ENCODE measurements around the gene SLC2A4. TPM values are rescaled to one million over a fixed set of nuclear protein-coding genes. Genes with fewer than 3 reads are reported as not detected.

SLC2A4 gene
- total RNA-seq, 1 donor, result under 0.01 TPM

GRCh38 chr17:7328840-7329373, 47.4 kb downstream of the SLC2A4 start, which contains the start of gene NEURL4:
NEURL4 (minus strand) TSS chr17:7329335; CDS start chr17:7329312, 23 bp downstream.
- DNase-seq (ENCODE audit: insufficient read length, low spot score, missing footprints), result peak; percentile 96
- H3K27ac ChIP-seq (ENCODE audit: low read depth, low read length), result peak within 1 kb of the TSS; percentile 83
- peaks cover 19% of the 10 kb centered on the region for H3K79me2 ChIP-seq (ENCODE audit: insufficient read depth, low read length)
- peak; percentile 10 for TF ChIP-seq CTCF (IDR thresholded peaks at IDR 0.05; ENCODE audit: extremely low read depth, low read depth, low read length)
- H3K27me3 ChIP-seq (ENCODE audit: insufficient read depth, low read length), result peaks cover 6% of the 10 kb centered on the region
- peaks cover 12% of the 10 kb centered on the region for H3K4me1 ChIP-seq (ENCODE audit: insufficient read depth, low read length)
- peaks cover 23% of the 10 kb centered on the region for H3K36me3 ChIP-seq (ENCODE audit: insufficient read depth, low read length)
- peaks cover 3% of the 10 kb centered on the region for H4K20me1 ChIP-seq (ENCODE audit: insufficient read depth, low read length)
- no peaks in the 10 kb centered on the region for H3K9me3 ChIP-seq (ENCODE audit: low read depth, low read length)
- peak within 1 kb of the TSS; percentile 100 for H2AFZ ChIP-seq (ENCODE audit: low read length)
- H3K4me3 ChIP-seq (ENCODE audit: insufficient read depth, low read length), result peak within 1 kb of the TSS; percentile 96
- H3K4me2 ChIP-seq (ENCODE audit: insufficient read depth, low read length), result peak within 1 kb of the TSS; percentile 100

GRCh38 chr17:7329374-7329996, 48.0 kb downstream of the SLC2A4 start:
- DNase-seq (ENCODE audit: insufficient read length, low spot score, missing footprints), result peak; percentile 100
- peaks cover 6% of the 10 kb centered on the region for H3K27me3 ChIP-seq (ENCODE audit: insufficient read depth, low read length)
- no peak for TF ChIP-seq CTCF (IDR thresholded peaks at IDR 0.05; ENCODE audit: extremely low read depth, low read depth, low read length)

GRCh38 chr17:7329997-7330637, 48.6 kb downstream of the SLC2A4 start:
- TF ChIP-seq CTCF (IDR thresholded peaks at IDR 0.05; ENCODE audit: extremely low read depth, low read depth, low read length), result no peak
- Histone ChIP-seq H3K36me3 (ENCODE audit: insufficient read depth, low read length) (peaks cover 13% of the 10 kb centered on the region), H3K4me1 (ENCODE audit: insufficient read depth, low read length) (peaks cover 12% of the 10 kb centered on the region), H3K27ac (ENCODE audit: low read depth, low read length) (peak overlapping the region; percentile 83), H3K9me3 (ENCODE audit: low read depth, low read length) (no peaks in the 10 kb centered on the region), H4K20me1 (ENCODE audit: insufficient read depth, low read length) (peaks cover 3% of the 10 kb centered on the region), H3K4me2 (ENCODE audit: insufficient read depth, low read length) (peak overlapping the region; percentile 97), H2AFZ (ENCODE audit: low read length) (peak overlapping the region; percentile 100), H3K27me3 (ENCODE audit: insufficient read depth, low read length) (peaks cover 13% of the 10 kb centered on the region), H3K4me3 (ENCODE audit: insufficient read depth, low read length) (peak overlapping the region; percentile 96), H3K79me2 (ENCODE audit: insufficient read depth, low read length) (peaks cover 19% of the 10 kb centered on the region)
- peak; percentile 99 for DNase-seq (ENCODE audit: insufficient read length, low spot score, missing footprints)

More at GRCh38 chr17:7329374-7329996, 48.0 kb downstream of the SLC2A4 start:
- Histone ChIP-seq H3K9me3 (ENCODE audit: low read depth, low read length) (no peaks in the 10 kb centered on the region), H3K36me3 (ENCODE audit: insufficient read depth, low read length) (peaks cover 18% of the 10 kb centered on the region), H2AFZ (ENCODE audit: low read length) (peak overlapping the region; percentile 100), H3K79me2 (ENCODE audit: insufficient read depth, low read length) (peaks cover 19% of the 10 kb centered on the region), H3K4me3 (ENCODE audit: insufficient read depth, low read length) (peak overlapping the region; percentile 96), H3K4me1 (ENCODE audit: insufficient read depth, low read length) (peaks cover 12% of the 10 kb centered on the region), H4K20me1 (ENCODE audit: insufficient read depth, low read length) (peaks cover 3% of the 10 kb centered on the region), H3K4me2 (ENCODE audit: insufficient read depth, low read length) (peak overlapping the region; percentile 97), H3K27ac (ENCODE audit: low read depth, low read length) (peak overlapping the region; percentile 83)

- no peak overlapping the region for H3K27ac ChIP-seq (ENCODE audit: low read depth, low read length)
Measured at GRCh38 chr17:7330638-7331015, 49.1 kb downstream of the SLC2A4 start.

More at GRCh38 chr17:7330638-7331015, 49.1 kb downstream of the SLC2A4 start:
- Histone ChIP-seq H3K4me3 (ENCODE audit: insufficient read depth, low read length) (peak overlapping the region; percentile 96), H3K9me3 (ENCODE audit: low read depth, low read length) (no peaks in the 10 kb centered on the region), H3K79me2 (ENCODE audit: insufficient read depth, low read length) (peaks cover 19% of the 10 kb centered on the region), H3K27me3 (ENCODE audit: insufficient read depth, low read length) (peaks cover 17% of the 10 kb centered on the region), H3K36me3 (ENCODE audit: insufficient read depth, low read length) (peaks cover 9% of the 10 kb centered on the region), H2AFZ (ENCODE audit: low read length) (peak overlapping the region; percentile 85), H4K20me1 (ENCODE audit: insufficient read depth, low read length) (peaks cover 3% of the 10 kb centered on the region), H3K4me2 (ENCODE audit: insufficient read depth, low read length) (peak overlapping the region; percentile 97), H3K4me1 (ENCODE audit: insufficient read depth, low read length) (peaks cover 12% of the 10 kb centered on the region)
- TF ChIP-seq CTCF (IDR thresholded peaks at IDR 0.05; ENCODE audit: extremely low read depth, low read depth, low read length), result no peak
- no peak for DNase-seq (ENCODE audit: insufficient read length, low spot score, missing footprints)
